GM20000 (cell line): ENCODE measurements around the gene ANKRD44.

Experiments used
- DNase-seq: peaks from one replicate; pipeline ENCODE4 v3.0.0; 2012; ENCODE audit warnings: low spot score
- TF ChIP-seq, protein P1 (sequence below): IDR thresholded peaks from 2 replicates; pipeline ENCODE4 v1.5.1; 2012; ENCODE audit warnings: mild to moderate bottlenecking, control low read depth; ENCODE audit errors: extremely low read depth, missing control alignments

The ANKRD44 gene

GRCh38 chr2:196971574-196972279 lies 338.9 kb downstream of the ANKRD44 start:
- TF ChIP-seq, protein P1, sequence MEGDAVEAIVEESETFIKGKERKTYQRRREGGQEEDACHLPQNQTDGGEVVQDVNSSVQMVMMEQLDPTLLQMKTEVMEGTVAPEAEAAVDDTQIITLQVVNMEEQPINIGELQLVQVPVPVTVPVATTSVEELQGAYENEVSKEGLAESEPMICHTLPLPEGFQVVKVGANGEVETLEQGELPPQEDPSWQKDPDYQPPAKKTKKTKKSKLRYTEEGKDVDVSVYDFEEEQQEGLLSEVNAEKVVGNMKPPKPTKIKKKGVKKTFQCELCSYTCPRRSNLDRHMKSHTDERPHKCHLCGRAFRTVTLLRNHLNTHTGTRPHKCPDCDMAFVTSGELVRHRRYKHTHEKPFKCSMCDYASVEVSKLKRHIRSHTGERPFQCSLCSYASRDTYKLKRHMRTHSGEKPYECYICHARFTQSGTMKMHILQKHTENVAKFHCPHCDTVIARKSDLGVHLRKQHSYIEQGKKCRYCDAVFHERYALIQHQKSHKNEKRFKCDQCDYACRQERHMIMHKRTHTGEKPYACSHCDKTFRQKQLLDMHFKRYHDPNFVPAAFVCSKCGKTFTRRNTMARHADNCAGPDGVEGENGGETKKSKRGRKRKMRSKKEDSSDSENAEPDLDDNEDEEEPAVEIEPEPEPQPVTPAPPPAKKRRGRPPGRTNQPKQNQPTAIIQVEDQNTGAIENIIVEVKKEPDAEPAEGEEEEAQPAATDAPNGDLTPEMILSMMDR: no peak

GRCh38 chr2:196970099-196970498 lies 340.5 kb downstream of the ANKRD44 start:
- TF ChIP-seq, protein P1: no peak
- DNase-seq: no peak

More at GRCh38 chr2:196971574-196972279, 338.9 kb downstream of the ANKRD44 start:
- DNase-seq: no peak

DNA sequence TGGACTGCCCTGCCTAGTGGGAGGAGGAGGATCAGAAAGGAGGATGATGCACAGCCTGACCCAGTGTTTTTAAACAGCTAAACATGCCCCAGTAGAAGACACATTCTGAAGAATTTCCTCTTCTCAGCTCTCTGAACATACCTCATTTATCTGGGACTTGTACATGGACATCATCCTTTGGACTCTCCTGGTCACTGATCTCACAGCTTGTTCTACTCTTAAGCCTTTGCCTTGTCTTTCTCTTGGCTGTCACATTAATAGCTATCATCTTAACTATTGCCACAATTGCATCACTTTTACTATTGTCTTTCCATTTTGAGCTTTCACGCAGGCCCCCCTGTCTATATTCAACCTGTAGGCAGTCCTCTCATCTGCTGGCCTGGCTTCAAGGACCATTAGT lies 342.1 kb downstream of the ANKRD44 start:
- TF ChIP-seq, protein P1: no peak
- DNase-seq: no peak

- no peak for DNase-seq
- TF ChIP-seq, protein P1: no peak
These were observed 342.8 kb downstream of the ANKRD44 start for GRCh38 chr2:196967775-196968174.

DNA sequence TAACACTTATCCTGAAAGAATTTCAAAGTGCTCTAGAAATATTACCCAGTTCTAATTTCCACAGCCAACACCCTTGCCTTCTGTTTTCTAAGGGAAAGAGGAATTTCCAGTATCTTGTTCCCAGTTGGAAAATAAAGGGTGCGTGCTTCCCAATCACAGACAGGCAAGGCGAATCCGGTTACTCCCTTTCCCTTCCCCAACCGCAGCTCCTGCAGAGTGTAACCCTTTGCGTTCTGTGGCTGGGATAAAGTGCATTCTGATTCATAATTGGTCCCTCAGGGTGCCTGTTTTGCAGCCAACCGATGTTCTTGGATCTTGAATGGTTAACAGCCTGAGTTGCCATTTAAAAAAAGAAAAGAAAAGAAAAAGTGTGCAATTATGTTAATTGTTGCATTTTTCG lies 343.5 kb downstream of the ANKRD44 start:
- no peak for DNase-seq
- TF ChIP-seq, protein P1: no peak

DNA sequence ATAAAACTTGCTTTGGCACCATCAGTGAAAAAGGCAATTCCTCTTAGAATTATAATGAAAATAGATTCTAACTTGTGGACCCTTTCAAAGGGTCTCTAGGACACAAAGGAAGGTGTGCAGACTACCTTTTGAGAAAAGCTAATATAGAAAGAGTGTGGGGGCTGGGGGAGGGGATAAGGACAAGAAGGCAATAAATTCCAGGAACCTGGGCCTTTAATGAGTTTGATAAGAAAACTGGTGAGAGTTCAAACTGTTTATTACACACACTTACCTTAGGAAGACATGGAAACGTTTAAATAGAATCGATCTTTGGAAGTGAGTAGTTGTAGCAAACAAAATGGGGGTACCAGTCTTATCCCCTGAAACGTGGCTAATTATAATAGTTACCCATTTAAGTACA lies 344.5 kb downstream of the ANKRD44 start:
- DNase-seq: no peak
- TF ChIP-seq, protein P1: no peak

- no peak for DNase-seq
- TF ChIP-seq, protein P1: no peak
These were observed 344.9 kb downstream of the ANKRD44 start for GRCh38 chr2:196965651-196966050.
